GM21529 (cell line): ENCODE data around the gene NR0B1.

Experiments used
- ATAC-seq: cut with Tn5 transposase; IDR thresholded peaks from one replicate; pipeline ENCODE4 v1.9.1; 2021; ENCODE audit not compliant: unreplicated experiment

NR0B1 gene, protein sequence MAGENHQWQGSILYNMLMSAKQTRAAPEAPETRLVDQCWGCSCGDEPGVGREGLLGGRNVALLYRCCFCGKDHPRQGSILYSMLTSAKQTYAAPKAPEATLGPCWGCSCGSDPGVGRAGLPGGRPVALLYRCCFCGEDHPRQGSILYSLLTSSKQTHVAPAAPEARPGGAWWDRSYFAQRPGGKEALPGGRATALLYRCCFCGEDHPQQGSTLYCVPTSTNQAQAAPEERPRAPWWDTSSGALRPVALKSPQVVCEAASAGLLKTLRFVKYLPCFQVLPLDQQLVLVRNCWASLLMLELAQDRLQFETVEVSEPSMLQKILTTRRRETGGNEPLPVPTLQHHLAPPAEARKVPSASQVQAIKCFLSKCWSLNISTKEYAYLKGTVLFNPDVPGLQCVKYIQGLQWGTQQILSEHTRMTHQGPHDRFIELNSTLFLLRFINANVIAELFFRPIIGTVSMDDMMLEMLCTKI

DNA sequence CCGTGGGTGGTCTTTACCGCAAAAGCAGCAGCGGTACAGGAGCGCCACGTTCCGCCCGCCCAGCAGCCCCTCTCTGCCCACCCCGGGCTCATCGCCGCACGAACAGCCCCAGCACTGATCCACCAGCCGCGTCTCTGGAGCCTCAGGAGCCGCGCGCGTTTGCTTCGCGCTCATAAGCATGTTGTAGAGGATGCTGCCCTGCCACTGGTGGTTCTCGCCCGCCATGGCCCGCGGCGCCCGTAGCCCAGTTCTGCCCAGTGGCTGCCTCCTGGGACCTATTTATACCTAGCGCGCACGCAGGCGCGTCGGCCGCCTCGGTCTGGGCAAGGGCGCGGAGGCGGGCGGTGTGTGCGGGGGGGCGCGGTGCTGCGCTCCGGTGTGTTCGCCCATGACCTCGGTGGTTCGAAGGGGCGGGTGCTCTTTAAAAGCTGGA, at the start of gene NR0B1:
NR0B1 (minus strand) TSS at position 252 of the 433 bp plus-strand sequence; CDS start at position 225, 27 bp downstream.
- ATAC-seq, result no peak

DNA sequence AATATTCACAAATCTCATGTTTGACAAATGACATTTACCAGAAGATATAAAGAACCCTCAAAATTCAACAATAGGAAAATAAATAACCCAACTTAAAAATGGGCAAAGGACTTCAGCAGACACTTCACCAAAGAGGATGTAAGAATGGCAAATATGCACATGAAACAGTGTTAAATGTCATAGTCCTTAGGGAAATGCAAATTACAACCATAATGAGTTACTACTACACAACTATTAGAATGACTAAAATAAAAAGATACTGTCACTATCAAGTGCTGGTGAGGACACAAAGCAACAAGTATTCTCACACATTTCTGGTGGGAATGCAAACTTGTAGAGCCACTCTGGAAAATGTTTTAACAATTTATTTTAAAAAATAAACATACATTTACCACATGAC, 40.8 kb upstream of the NR0B1 start:
- ATAC-seq, result no peak

- no peak for ATAC-seq
These were observed 34.0 kb upstream of the NR0B1 start for GRCh38 chrX:30343206-30343605.

DNA sequence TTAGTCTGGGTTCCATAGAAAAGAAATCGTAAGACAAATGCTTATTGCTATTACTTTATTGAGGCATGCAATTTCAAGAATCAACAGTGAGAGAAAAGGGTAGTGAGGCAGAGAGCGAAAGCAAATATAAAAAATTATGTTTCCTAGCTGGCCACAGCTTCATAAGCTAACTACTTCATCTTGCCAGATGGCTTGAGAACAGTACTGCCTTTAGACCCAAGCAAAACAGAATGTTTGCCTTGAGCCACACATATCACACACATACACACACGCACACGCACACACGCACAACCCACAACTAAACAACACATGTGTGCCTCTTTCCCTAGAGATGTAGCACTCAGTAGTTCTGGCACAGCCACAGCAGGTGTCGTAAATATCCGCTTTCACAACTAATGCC, 31.6 kb upstream of the NR0B1 start:
- ATAC-seq, result no peak

- ATAC-seq, result no peak
These were observed 18.6 kb upstream of the NR0B1 start for GRCh38 chrX:30327762-30328161.

DNA sequence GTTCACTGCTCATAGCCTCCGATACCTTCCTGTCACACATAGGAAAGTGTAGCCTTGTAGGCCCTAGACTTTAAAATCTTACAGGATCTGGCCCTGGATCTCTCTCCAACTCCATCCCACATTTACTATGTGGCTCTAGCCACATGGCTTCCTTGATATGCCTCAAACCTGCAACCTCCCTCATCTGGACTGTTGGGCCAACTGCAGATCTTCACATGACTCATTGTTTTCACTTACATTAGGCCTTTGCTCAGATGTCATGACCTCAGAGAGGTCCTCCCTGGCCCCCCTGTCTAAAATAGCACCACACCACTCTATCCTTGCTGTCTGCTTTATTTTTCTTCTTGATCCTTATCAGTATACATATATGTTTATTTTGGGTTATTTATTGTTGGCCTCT, 8.1 kb upstream of the NR0B1 start:
- ATAC-seq, result no peak

DNA sequence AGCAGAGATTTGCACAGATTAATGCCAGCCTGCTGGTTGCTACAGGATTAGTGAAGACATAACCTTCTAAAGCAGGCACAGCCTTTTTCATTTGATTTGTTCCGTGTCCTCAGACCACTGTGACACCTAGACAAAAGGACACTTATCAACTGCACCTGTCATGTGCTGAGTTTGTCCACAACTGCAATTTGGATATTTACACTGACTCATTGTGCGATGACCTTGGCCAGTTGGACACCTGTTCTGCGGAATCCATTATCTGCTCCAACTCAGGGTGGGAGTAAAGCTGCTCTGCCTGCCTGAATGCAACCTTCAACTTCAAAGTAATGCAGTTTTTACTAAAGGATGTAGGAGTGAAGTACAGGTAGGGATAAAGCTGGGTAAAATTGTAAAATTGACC, 4.1 kb upstream of the NR0B1 start:
- ATAC-seq, result no peak

- ATAC-seq, result no peak
These were observed 3.7 kb upstream of the NR0B1 start for GRCh38 chrX:30312858-30313257.

GRCh38 chrX:30310429-30311206, 1.4 kb upstream of the NR0B1 start:
- ATAC-seq, result no peak

GRCh38 chrX:30308263-30309138, 689 bp downstream of the NR0B1 start:
- no peak for ATAC-seq

- no peak for ATAC-seq
These were observed 1.7 kb downstream of the NR0B1 start for GRCh38 chrX:30307466-30307865.

DNA sequence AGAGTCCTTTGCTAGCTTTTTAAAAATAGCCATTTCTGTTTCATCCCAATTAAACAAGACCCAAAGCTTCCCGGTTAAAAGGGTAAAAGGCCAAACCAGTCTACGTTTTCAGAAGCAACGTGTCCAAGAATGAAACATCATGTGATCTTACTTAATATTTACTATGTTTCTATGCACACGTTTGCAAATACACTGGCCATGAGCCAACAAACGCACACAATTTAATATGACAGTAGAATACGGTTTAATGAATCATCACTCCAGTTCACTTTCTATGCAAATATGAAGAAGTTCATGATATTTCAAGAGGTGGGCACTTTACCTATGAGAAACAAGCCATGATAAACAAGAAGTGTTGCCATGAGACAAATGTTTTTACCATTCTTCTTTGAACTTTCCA, 4.3 kb downstream of the NR0B1 start:
- no peak for ATAC-seq

DNA sequence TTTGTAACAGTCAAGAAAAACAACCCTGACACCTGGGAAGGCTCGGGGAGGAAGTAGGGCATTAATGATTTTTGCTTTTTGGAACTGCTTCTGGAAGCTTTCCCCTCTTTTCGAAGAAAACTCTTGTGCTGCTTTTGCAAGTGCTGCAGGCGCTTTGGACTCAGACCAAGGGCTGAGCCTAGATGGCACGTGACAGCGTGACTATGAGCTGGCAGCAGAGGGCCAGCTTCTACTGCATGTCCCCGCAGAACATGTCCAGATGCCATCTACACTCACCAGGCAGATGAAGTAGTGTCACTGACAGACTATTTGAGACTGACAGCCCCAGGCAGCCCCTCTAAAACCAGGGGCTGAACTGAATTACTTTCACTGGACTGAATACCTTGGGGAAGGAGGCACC, 6.2 kb downstream of the NR0B1 start:
- no peak for ATAC-seq

DNA sequence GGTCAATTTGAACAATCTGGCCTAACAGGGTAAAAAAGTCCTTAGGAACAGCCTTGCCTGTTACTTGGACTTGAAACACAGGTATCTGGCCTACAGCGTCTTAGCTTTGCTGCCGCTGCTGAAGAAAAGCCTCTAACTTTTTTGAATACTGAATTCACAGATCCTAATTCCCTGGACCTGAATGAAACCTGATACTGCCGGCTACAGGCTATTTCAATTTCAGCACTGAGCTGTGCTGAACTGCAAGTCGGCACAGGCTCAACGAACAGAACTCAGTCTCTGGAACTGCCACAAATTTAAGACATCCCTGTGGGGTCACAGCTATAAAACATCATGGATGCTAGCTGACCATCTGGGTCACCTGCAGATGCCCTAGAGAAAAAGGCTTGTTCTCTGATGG, 7.2 kb downstream of the NR0B1 start:
- no peak for ATAC-seq

DNA sequence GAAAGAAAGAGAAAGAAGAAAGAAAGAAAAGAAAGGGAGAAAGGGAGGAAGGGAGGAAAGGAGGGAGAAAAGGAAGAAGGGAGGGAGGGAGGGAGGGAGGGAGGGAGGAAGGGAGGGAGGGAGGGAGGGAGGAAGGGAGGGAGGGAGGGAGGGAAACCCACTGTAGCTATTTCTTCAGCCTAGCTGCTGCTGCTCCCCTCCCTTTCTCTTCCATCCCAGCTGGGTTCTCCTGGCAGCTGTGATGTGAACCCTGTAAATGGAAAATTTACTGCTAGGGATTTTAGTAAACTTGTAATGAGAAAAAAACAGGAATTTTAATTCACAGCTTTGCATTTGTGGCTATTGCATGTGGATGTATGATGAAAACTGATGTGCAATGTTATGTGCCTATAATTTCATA, 8.0 kb downstream of the NR0B1 start:
- ATAC-seq, result no peak

DNA sequence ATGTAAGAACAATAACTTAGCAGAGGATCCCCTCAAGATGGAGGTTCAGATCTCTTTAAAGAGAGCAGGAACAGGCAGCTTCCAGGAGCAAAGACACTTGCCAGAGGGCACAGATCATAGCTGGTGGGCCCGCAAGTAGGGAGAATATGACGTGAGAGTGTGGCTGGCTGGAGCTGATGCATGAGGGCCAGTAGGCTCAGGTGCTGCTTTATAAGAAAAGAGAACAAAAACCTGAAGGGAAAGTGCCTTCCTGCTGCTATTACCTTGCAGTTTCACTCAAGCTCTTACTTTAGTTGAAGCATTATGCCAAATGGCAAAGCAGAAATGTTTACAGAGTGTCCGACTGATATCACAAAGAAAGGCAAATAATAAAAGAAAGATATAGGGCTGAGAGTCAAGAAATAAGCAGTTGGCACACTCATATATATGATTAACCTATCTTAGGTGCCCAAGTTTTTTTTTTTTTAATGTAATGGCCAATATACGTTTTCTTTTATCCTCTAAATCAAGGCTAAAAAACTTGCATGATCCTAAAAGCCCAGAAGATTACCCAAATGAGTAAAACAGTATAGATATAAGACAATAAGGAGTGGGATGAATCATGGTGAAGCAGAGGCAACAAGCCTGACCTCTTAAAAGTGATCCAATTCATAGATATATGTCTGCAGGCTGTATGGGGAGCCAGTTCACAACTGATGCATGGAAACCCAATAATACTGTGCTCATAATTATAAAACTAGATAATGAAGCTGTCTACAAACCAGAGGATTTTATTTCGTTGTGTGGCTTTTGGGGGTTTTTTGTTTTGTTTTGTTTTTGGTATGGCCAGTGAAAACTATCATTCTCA, 12.6 kb downstream of the NR0B1 start:
- ATAC-seq, result no peak

DNA sequence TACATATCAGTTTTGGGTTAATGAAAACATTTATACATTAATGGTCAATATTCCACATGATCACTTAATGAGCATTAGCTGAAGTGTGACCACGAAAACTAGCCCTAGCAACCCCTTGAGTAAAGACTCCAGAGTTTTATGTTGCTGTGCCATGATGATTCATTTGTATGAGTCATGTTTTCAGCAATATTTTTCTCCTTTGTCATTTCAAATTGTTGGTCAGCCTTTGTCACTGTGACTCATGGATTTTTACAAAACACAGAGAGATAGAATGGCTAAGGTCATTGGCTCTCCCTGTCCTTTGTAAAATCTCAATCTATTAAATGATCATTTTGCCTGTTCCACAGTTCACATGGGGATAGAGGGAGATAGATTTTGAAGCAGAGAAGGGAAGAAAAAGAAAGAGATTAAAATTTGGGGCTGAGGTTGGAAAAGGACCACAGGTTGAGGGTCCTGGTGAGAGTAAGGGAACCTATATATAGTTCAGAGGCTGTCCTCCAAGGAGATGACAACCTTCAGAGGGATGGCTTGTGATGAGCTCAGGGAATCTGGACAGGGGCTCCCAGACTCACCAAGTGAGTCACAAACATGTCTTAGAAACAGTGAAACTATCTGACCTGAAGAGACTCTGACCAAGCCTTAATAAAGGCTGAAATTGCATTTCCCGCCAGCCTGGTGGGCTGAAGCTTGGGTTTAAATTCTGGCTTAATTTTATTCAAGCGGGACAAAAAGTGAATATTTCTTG, 25.6 kb downstream of the NR0B1 start:
- no peak for ATAC-seq

GRCh38 chrX:30282527-30282926, 26.7 kb downstream of the NR0B1 start:
- ATAC-seq, result no peak

DNA sequence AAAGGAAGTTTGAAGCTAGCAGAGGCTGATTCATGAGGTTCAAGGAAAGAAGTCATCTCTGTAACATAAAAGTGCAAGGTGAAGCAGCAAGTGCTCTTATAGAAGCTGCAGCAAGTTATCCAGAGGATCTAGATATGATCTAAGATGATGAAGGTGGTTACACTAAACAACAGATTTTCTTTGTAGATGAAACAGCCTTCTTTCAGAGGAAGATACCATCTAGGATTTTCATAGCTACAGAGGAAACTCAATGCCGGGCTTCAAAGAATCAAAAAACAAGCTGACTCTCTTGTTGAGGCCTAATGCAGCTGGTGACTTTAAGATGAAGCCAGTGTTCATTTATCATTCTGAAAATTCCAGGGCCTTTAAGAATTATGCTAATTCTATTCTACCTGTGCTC, 28.8 kb downstream of the NR0B1 start:
- no peak for ATAC-seq

DNA sequence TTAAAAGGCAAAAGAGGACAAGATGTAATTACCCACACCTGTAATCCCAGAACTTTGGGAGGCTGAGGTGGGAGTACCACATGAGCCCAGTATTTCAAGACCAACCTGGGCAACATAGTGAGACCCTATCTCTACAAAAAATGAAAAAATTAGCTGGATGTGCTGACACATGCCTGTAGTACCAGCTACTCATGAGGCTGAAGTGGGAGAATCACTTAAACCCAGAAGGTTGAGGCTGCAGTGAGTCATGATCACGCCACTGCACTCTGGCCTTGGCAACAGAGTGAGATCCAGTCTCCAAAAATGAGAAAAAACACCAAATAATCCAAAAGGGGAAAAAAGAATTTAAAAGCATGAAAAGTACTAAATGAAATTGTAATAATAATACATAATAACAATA, 30.8 kb downstream of the NR0B1 start:
- ATAC-seq, result no peak
